ENCODE data around the gene PDGFD.

DNA sequence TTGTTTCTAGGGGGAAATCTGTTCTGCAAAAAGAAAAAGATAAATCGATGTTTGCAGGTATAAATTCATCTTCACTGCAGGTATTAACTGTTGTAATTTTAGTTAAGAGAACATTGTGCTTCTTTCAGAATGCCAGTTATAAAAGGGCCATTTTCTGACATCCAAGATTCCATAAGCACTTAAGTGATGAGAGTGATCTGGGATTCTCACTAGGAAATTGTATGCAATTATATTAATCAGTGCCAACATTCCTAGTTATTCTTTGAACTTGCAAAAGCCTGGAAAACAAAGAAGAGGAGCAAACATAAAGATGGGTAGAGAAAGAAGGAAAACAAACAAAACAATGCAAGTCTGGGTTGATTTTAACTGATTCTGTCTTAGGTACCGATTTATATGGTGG is 122.2 kb downstream of the PDGFD start:
- TF ChIP-seq, protein P1, sequence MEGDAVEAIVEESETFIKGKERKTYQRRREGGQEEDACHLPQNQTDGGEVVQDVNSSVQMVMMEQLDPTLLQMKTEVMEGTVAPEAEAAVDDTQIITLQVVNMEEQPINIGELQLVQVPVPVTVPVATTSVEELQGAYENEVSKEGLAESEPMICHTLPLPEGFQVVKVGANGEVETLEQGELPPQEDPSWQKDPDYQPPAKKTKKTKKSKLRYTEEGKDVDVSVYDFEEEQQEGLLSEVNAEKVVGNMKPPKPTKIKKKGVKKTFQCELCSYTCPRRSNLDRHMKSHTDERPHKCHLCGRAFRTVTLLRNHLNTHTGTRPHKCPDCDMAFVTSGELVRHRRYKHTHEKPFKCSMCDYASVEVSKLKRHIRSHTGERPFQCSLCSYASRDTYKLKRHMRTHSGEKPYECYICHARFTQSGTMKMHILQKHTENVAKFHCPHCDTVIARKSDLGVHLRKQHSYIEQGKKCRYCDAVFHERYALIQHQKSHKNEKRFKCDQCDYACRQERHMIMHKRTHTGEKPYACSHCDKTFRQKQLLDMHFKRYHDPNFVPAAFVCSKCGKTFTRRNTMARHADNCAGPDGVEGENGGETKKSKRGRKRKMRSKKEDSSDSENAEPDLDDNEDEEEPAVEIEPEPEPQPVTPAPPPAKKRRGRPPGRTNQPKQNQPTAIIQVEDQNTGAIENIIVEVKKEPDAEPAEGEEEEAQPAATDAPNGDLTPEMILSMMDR (IDR thresholded peaks at IDR 0.05; ENCODE audit: borderline replicate concordance, extremely low read depth, low read length, poor library complexity, severe bottlenecking): no peak
- no peak for TF ChIP-seq EZH2 (IDR thresholded peaks at IDR 0.05; ENCODE audit: borderline replicate concordance, low read depth, low read length, severe bottlenecking)
